ENCODE results near the gene MAN2A2. TPM values are rescaled to one million over a fixed set of nuclear protein-coding genes. Genes with fewer than 3 reads are reported as not detected.

Gene MAN2A2
- total and polyA plus RNA-seq, 2 of the 8 experiments (the other 6 are each of a cell fraction or from before 2014, with no cell fraction given): 23.1 to 29.7 TPM

GRCh38 chr15:90876046-90876445 lies 27.1 kb upstream of the MAN2A2 start:
- Histone ChIP-seq H4K20me1 (replicated peaks in 1 of 2; ENCODE audit: control insufficient read depth in 1 of 2, insufficient read depth in 2 of 2, low read length in 2 of 2) (peaks cover 0 to 3% of the 10 kb centered on the region in 2 experiments), H4K91ac (replicated peaks; ENCODE audit: insufficient read length, low read length) (no peak overlapping the region), H3K79me2 (ENCODE audit: control insufficient read depth in 1 of 2, insufficient read depth in 2 of 2, low read length in 2 of 2) (peaks cover 0 to 5% of the 10 kb centered on the region in 2 experiments; a peak in 2 of 4 replicates), H2BK20ac (ENCODE audit: low read length) (no peak overlapping the region), H3K4me1 (replicated peaks in 1 of 4; ENCODE audit: control insufficient read depth in 3 of 4, insufficient read depth in 4 of 4, low read length in 3 of 4) (peaks cover 11 to 24% (median 16%) of the 10 kb centered on the region in 4 experiments), H2BK5ac (ENCODE audit: low read depth, low read length) (no peak overlapping the region), H3K14ac (ENCODE audit: insufficient read length) (no peak overlapping the region), H3K23me2 (ENCODE audit: low read depth, low read length) (peaks cover 3% of the 10 kb centered on the region; the same call in 1 of the 2 replicates), H2AFZ (ENCODE audit: low read length) (no peak overlapping the region), H2BK15ac (ENCODE audit: low read length) (no peak overlapping the region), H3K79me1 (ENCODE audit: low read depth, low read length) (peaks cover 2% of the 10 kb centered on the region; the same call in 1 of the 2 replicates), H3K27me3 (replicated peaks in 1 of 4; ENCODE audit: control insufficient read depth in 3 of 4, extremely low read depth in 1 of 4, insufficient read depth in 3 of 4, low read length in 3 of 4) (no peaks in the 10 kb centered on the region), H3K23ac (ENCODE audit: insufficient read length) (no peak overlapping the region), H3K36me3 (ENCODE audit: control insufficient read depth in 2 of 4, insufficient read depth in 4 of 4, low read length in 3 of 4) (peaks cover 5 to 18% (median 12%) of the 10 kb centered on the region in 4 experiments; a peak in 5 of 8 replicates), H2AK5ac (ENCODE audit: low read depth, low read length) (no peak overlapping the region), H3K4me2 (ENCODE audit: insufficient read depth in 1 of 2, low read depth in 2 of 2, low read length in 2 of 2) (no peak overlapping the region), H3K9me3 (ENCODE audit: insufficient read depth in 2 of 2, low read depth in 1 of 2, low read length in 1 of 2) (no peaks in the 10 kb centered on the region), H4K8ac (ENCODE audit: extremely low read depth, insufficient read depth, low read length) (no peak overlapping the region), H3K27ac (ENCODE audit: low read depth, low read length) (no peak overlapping the region), H4K5ac (ENCODE audit: insufficient read length, low read depth, low read length) (no peak overlapping the region), H3K4ac (replicated peaks; ENCODE audit: insufficient read length, low read depth, low read length) (no peak overlapping the region), H3K56ac (replicated peaks; ENCODE audit: insufficient read length, low read depth, low read length) (no peak overlapping the region), H3K4me3 (ENCODE audit: extremely low read depth in 1 of 4, insufficient read depth in 2 of 4, low read depth in 3 of 4, low read length in 4 of 4) (no peak overlapping the region), H3K18ac (ENCODE audit: extremely low read depth, low read length) (no peak overlapping the region), H2BK120ac (replicated peaks; ENCODE audit: low read depth, low read length) (no peak overlapping the region), H3K9ac (replicated peaks in 1 of 4; ENCODE audit: extremely low read depth in 1 of 4, low read depth in 3 of 4, low read length in 3 of 4) (no peak overlapping the region), H2BK12ac (ENCODE audit: low read depth, low read length) (no peak overlapping the region)
- no peak for DNase-seq (ENCODE audit: low read depth in 1 of 2, low spot score in 2 of 2)
- ChIA-PET POLR2A (ENCODE audit: partially characterized antibody) (interaction anchor here (1.1 kb wide), 1 partner anchor 14 kb away, joined by 3 read pairs; no protein-coding TSS in a partner anchor), CTCF (ENCODE audit: partially characterized antibody) (interaction anchor here (1.9 kb wide), 1 partner anchor 12 kb away, joined by 5 read pairs; no protein-coding TSS in a partner anchor)
- 95% methylated on average over 11 of the region's 20 CpGs; no CpG with 5 or more reads in 1 of the 2 experiments for WGBS, 2 experiments (ENCODE audit: extremely low coverage in 1 of 2, insufficient coverage in 1 of 2, insufficient read length in 1 of 2, insufficient replicate concordance in 2 of 2, low coverage in 1 of 2, low lambda C conversion rate in 2 of 2, missing lambda C conversion rate in 1 of 2)
- TF ChIP-seq TBP (IDR thresholded peaks at IDR 0.05; ENCODE audit: low read depth, low read length) (no peak), PHF8 (conservative IDR thresholded peaks at IDR 0.05; ENCODE audit: low read depth, low read length) (no peak), CBX8 (IDR thresholded peaks at IDR 0.05; ENCODE audit: borderline replicate concordance, low read depth, low read length) (no peak)
- no peak for FAIRE-seq
